Caki2 (cell line): ENCODE results near the gene DDT. TPM values are rescaled to one million over a fixed set of nuclear protein-coding genes. Genes with fewer than 3 reads are reported as not detected.
"Not testable (repeated sequence)": the region's sequence is repeated elsewhere in the genome, so short reads cannot be mapped to it uniquely, and the experiment has no call there.

Source experiments
- DNase-seq: peaks from one replicate; pipeline ENCODE4 v3.0.0-alpha.2; 2015; ENCODE audit warnings: low read depth
- in situ Hi-C: cut with HindIII; loops from 2 replicates; pipeline ENCODE4 v1.10.0; 2016; ENCODE audit warnings: low sequenced_read_pairs, low pct_unique_long_range_greater_than_20kb, mixed read lengths
- total RNA-seq: library from RNA; depleted of rRNA; stranded (reverse); fragments of >200 nt; shearing (Covaris generic); gene quantifications from 2 replicates; pipeline ENCODE4 v1.2.3, GENCODE V29; 2014; ENCODE audit warnings: low replicate concordance

DDT gene
- total RNA-seq, 1 experiment from 2014 or later, result 213 TPM

GRCh38 chr22:23961084-23961771 lies 13.0 kb downstream of the DDT start, which contains the start of gene GSTT2B:
TSS of gene GSTT2B (minus strand) at chr22:23961195. CDS start at chr22:23961131, 64 bp downstream.
- in situ Hi-C loops, DNase-seq: not testable (repeated sequence)

DNA sequence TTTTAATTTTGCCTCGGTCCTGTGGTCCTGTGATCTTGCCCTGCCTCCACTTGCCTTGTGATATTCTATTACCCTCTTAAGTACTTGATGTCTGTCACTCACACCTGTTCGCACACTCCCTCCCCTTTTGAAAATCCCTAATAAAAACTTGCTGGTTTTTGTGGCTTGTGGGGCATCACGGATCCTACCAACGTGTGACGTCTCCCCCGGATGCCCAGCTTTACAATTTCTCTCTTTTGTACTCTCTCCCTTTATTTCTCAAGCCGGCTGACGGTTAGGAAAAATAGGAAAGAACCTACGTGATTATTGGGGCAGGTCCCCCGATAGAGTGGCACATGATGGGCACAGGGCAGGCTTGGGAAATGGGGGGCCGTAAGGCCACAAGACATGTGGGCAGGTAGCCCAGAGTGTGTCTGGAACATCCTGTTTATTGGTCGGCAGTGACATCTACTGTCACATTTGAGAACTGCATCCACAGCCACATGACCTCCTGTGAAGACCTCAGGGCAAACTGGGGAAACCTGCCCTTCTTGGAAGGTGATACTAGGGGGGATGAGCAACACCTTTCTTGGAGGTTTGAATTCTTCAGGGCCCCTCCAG lies 17.8 kb downstream of the DDT start:
- in situ Hi-C loops, result not testable (repeated sequence)
- DNase-seq, result peak; percentile 50

DNA sequence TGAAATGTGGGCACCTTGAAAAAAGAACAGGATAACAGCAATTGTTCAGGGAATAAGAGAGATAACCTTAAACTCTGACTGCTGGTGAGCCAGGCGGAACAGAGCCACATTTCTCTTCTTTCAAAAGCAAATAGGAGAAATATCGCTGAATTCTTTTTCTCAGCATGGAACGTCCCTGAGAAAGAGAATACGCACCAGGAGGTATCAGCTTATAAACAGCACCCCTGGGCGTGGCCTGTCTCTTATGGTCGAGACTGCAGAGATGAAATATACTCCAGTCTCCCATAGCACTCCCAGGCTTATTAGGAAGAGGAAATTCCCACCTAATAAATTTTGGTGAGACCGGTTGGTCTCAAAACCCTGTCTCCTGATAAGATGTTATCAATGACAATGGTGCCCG lies 18.4 kb downstream of the DDT start:
- in situ Hi-C loops, DNase-seq: not testable (repeated sequence)

GRCh38 chr22:23954991-23955305 lies 19.3 kb downstream of the DDT start:
- DNase-seq, in situ Hi-C loops: not testable (repeated sequence)

DNA sequence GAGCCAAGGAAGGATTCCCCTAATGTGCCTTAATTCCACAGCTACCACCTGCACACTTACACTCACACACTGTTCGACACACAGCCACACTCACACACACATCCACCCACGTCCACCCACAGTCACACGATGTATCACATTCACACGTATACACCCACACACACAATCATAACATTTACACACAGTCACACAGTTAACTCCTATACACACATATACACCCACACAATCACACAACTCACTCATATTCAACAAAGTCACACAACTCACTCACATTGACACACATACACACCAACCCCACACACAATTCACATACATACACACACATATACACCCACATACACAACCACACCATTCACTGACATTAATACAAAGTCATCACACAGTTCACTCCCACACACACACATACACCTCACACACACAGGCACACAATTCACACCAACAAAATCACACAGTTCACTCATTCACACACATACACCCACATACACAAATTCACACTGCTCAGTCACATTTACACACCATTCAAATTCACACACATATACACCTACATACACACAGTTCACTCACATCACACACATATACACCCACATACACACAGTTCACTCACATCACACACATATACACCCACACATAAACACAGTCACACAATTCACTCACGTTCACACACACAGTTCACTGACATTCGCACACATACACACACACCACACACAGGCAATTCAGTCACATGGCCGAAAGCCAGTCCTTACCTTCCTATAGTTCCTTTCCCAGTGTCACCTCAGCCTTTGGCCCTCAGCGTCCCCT lies 19.8 kb downstream of the DDT start:
- in situ Hi-C loops, DNase-seq: not testable (repeated sequence)

GRCh38 chr22:23953485-23953884 lies 20.8 kb downstream of the DDT start:
- DNase-seq, in situ Hi-C loops: not testable (repeated sequence)

DNA sequence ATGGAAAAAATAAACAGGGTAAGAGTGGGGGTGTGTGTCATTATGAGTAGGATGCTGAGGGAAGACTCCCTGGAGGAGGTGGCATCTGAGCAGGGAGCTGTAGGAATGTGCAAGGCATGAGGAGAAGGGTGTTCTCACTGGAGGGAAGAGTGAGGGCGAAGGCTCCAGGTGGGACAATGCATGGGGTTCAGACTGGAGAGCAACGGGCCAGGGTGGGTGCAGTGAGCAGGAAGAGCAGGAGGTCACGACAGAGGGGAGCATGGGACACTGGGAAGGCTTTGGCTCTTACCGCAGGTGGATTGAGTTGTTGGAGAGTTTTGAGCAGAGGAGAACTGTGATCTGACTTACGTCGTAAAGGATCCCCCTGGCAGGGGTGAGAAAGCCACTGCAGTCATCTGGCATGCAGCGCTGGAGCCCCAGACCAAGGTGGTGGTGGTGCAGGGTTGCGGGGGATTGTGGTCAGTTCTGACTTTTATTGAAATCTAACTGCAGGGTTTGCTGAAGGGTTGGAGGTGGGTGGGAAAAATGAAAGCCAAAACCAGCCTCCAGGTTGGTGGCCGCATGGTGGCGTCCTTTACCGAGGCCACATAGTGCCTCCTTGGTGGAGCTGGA lies 21.3 kb downstream of the DDT start:
- DNase-seq, in situ Hi-C loops: not testable (repeated sequence)

- in situ Hi-C loops, DNase-seq: not testable (repeated sequence)
Measured at GRCh38 chr22:23951383-23951782, 22.9 kb downstream of the DDT start.

GRCh38 chr22:23949764-23950163 lies 24.5 kb downstream of the DDT start:
- DNase-seq, in situ Hi-C loops: not testable (repeated sequence)

DNA sequence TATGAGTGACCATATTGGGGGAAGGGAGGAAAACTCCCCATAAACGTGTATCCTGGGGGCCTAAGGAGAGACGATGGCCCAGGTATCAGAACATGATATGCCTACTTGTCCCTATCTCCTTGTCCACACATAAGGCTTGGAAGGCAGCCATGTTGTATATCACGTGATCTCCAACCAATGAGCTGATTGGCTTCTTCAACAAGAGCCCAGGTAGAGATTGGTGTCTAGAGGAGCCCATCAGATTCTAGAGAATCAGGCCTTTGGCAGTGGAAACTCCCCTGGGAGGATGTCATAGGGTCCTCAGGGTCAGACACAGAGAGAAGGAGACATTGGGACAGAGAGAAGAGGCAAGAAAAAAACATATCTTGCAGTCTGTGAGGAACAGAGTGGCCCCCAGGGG lies 26.9 kb downstream of the DDT start:
- DNase-seq, in situ Hi-C loops: not testable (repeated sequence)

GRCh38 chr22:23940166-23940565 lies 34.1 kb downstream of the DDT start:
- in situ Hi-C loops, DNase-seq: not testable (repeated sequence)

- in situ Hi-C loops, result no loop called here
- no peak for DNase-seq
Measured at GRCh38 chr22:23939017-23939357, 35.3 kb downstream of the DDT start.

DNA sequence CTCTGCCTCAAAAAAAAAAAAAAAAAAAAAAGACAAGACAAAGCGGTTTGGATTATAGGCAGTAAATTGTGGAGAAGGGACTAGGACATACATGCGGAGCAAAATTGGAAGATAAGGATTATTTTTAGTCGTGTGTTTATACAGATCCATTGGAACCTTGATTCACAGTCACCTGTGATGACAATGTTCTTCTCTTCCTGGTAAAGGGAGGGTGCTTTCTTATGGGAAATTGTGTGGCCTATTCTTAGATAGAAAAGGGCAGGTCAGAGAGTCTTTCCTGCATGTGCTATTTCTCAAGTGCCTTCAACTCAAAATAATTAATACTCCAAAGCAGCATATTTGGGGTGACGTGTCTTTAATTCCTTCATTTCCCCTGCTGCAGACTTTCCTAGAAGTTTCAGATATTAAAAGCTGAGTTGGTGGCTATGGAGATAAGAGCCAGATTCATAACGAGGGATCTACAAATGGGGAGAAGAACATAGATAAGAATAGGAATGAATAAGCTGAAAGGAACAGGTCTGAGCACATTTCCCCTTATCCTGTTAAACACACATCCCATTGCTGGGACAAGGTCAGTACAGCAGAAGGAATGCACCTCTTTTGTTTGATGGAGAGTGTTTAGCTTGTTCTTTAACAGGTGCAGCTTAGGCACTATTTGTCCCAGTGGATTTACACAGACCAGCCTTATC lies 35.8 kb downstream of the DDT start:
- in situ Hi-C loops, result no loop called here
- DNase-seq, result no peak

DNA sequence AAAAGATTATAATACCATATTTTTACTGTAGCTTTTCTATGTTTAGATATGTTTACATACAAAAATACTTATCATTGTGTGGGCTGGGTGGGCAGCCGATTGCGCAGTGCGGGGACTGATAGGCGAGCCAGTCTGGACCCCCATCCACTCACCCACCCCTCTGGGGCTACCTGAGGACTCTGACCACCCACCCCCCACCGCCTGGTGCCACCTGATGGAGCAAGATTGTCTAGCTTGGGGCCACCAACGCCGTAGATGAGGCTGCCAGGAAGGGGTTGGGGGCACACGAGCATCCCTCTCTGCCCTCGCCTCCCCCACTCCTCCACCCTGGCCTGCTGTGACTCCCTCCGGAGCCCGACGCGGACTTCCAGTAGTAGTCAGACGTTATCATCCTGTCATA lies 47.7 kb downstream of the DDT start:
- DNase-seq, result no peak
- in situ Hi-C loops, result no loop called here

DNA sequence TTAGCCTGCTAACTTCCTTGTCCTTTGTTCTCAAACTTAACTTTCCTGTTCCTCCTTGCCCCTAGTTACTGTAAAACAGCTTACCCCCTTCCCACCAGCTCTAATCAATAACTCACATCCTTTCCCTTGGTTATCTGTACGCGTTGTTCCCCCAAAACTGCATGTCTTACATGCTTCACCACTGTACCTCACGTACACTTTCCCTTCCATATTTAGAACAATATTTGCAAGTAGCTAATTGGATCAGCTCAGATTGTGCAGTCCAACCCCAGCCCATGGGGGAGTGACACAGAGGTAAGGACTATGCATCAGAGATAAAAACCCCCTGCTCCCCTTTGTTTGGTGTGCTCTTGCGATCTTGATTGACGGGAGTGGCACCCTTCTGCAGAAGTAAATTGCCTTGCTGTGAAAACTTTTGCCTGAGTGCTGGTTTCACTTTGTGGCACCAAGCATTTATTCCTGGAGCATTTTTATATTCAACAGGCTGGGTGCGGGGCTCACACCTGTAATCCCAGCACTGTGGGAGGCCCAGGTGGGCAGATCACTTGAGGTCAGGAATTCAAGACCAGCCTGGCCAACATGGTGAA lies 49.1 kb downstream of the DDT start:
- DNase-seq, result no peak
- in situ Hi-C loops, result no loop called here

DNA sequence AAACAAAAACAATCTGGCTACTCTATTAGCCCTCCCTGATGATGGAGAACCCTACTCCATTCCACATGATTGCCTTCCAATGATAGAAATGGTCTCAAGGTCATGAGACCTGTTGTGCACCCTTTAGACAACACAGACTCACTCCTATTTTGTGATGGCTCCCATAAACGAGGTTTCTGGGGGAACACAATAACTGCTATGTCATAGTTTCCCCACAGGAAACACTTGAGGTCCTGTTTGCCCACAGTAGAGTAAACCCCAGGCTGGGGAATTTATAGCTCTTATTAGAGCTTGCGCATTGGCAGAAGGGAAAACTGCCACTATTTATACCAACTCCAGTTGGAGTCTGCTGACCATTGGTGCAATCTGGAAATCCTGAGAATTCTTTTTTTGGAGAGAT lies 51.3 kb downstream of the DDT start:
- DNase-seq, result no peak
- in situ Hi-C loops, result no loop called here

GRCh38 chr22:23921586-23922201 lies 52.5 kb downstream of the DDT start:
- in situ Hi-C loops, result not testable (repeated sequence)
- DNase-seq, result peak; percentile 30
